Neural cell (in vitro differentiated cells): ENCODE measurements around the gene RDH11.

ENCODE experiments used
- CTCF ChIP-seq: fragments of 450-650 bp; IDR thresholded peaks from 2 replicates; pipeline ENCODE4 v1.5.1; 2014; ENCODE audit warnings: antibody characterized with exemption, mild to moderate bottlenecking, moderate library complexity; ENCODE audit not compliant: poor library complexity, severe bottlenecking
- EP300 ChIP-seq: fragments of 450-650 bp; conservative IDR thresholded peaks from 2 replicates; pipeline ENCODE4 v1.6.1; 2014; ENCODE audit warnings: antibody characterized with exemption, mild to moderate bottlenecking, moderate library complexity; ENCODE audit not compliant: poor library complexity, severe bottlenecking
- EZH2 ChIP-seq: fragments of 200-600, 300-800 bp; shearing (Covaris generic), sonication (generic); IDR thresholded peaks from 2 replicates; pipeline ENCODE4 v1.6.1; 2014; ENCODE audit warnings: antibody characterized with exemption, low read length, borderline replicate concordance, mild to moderate bottlenecking; ENCODE audit not compliant: insufficient read depth, poor library complexity, severe bottlenecking
- SMC3 ChIP-seq: fragments of 450-650 bp; conservative IDR thresholded peaks from 2 replicates; pipeline ENCODE4 v1.6.1; 2014; ENCODE audit warnings: antibody characterized with exemption, mild to moderate bottlenecking, moderate library complexity; ENCODE audit not compliant: poor library complexity

DNA sequence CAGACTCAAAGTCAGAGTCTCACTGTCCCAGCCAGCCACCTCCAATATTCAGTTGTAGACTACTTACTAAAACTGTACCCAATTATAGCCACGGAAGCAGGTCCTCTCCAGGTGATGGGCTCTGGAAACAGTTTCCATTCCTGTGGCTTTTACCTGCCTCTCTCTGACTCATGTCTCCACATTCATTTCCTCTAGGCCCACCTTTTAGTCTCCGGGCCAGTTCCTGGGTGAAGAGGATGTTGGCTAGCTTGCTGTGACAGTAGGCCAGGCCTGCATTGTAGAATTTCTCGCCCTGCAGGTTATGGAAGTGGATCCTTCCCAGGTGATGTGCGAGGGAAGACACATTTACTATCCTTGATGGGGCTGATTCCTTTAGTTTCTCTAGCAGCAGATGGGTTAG lies 5.6 kb downstream of the RDH11 start:
- no peak for TF ChIP-seq CTCF
- no peak for TF ChIP-seq EZH2
- TF ChIP-seq EP300, result no peak
- no peak for TF ChIP-seq SMC3
